Peyer's patch (tissue), 4 donors: Measurements from ENCODE around the gene ATG4B. TPM values are rescaled to one million over a fixed set of nuclear protein-coding genes. Genes with fewer than 3 reads are reported as not detected.

Experiments used
- DNase-seq, 3 donors: peaks; one replicate each; pipeline ENCODE4 v3.0.0-alpha.2; 2017 to 2019
- H3K27ac ChIP-seq, 4 donors: fragments of 200-600 bp; sonication (generic); one replicate each; pipeline ENCODE4 v1.5.1; 2016 to 2019
- H3K27me3 ChIP-seq, 2 donors: fragments of 200-600 bp; sonication (generic); one replicate each; pipeline ENCODE4 v1.5.1; 2019
- H3K36me3 ChIP-seq, 3 donors: fragments of 200-600 bp; sonication (generic); one replicate each; pipeline ENCODE4 v1.5.1; 2016 to 2019
- H3K4me1 ChIP-seq, 4 donors: fragments of 200-600 bp; sonication (generic); one replicate each; pipeline ENCODE4 v1.5.1; 2016 to 2019
- H3K4me3 ChIP-seq, 4 donors: fragments of 200-600 bp; sonication (generic); 1 replicate in 3 of 4; 2 replicates in 1 of 4; pipeline ENCODE4 v1.5.1; 2016 to 2019; ENCODE audit warnings: mild to moderate bottlenecking in 1 of 4
- H3K9me3 ChIP-seq, 4 donors: fragments of 200-600 bp; sonication (generic); one replicate each; pipeline ENCODE4 v1.5.1; 2016 to 2019; ENCODE audit warnings: mild to moderate bottlenecking in 1 of 4
- CTCF ChIP-seq, 6 experiments: fragments of 450-650 bp in 4 of 6; fragments of 200-600 bp in 2 of 6; sonication (generic) in 1 of 6; IDR thresholded peaks; one replicate each; pipeline ENCODE4 v1.5.1; 2017 to 2019; ENCODE audit warnings: antibody characterized with exemption in 6 of 6, mild to moderate bottlenecking in 3 of 6, moderate library complexity in 1 of 6
- POLR2A ChIP-seq, 2 donors: fragments of 450-650 bp; IDR thresholded peaks; one replicate each; pipeline ENCODE4 v1.5.1; 2017; ENCODE audit warnings: antibody characterized with exemption in 2 of 2, mild to moderate bottlenecking in 2 of 2, moderate library complexity in 2 of 2
- total RNA-seq, 4 donors: library from RNA; depleted of rRNA; stranded (reverse); fragments of >200 nt; gene quantifications; one replicate each; pipeline ENCODE4 v1.1.0, GENCODE V29; 2016

Gene ATG4B
- total RNA-seq, 4 donors from 2014 or later, result 133 to 272 (median 259) TPM

DNA sequence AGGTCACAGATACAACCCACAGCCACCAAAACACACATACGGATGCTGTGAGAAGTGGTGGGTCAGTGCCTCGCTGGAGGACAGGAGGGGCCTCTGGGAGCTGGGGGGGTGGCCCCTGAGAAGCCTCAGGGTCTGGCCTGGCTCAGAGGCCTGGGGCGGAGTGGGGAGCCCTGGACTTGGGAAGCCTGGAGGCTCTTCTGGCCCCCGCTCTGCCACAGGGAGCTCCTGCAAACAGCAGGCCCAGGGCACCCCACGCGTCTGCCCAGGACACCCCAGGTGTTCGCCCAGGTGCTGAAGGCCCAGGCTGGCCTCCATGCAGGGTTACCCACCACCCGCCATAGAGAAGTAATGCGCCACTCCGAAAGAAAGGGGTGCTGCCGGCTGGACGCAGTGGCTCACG lies 26.4 kb upstream of the ATG4B start:
- TF ChIP-seq CTCF (IDR thresholded peaks at IDR 0.05) (no peak), POLR2A (IDR thresholded peaks at IDR 0.05) (no peak)
- Histone ChIP-seq H3K27ac (no peak overlapping the region), H3K36me3 (peaks cover 0 to 12% (median 0%) of the 10 kb centered on the region in 3 donors), H3K27me3 (no peaks in the 10 kb centered on the region), H3K4me3 (peak overlapping the region in 1 of 4 donors; percentile 61), H3K9me3 (no peaks in the 10 kb centered on the region), H3K4me1 (peaks cover 0 to 38% (median 8%) of the 10 kb centered on the region in 4 donors)
- DNase-seq, result no peak

DNA sequence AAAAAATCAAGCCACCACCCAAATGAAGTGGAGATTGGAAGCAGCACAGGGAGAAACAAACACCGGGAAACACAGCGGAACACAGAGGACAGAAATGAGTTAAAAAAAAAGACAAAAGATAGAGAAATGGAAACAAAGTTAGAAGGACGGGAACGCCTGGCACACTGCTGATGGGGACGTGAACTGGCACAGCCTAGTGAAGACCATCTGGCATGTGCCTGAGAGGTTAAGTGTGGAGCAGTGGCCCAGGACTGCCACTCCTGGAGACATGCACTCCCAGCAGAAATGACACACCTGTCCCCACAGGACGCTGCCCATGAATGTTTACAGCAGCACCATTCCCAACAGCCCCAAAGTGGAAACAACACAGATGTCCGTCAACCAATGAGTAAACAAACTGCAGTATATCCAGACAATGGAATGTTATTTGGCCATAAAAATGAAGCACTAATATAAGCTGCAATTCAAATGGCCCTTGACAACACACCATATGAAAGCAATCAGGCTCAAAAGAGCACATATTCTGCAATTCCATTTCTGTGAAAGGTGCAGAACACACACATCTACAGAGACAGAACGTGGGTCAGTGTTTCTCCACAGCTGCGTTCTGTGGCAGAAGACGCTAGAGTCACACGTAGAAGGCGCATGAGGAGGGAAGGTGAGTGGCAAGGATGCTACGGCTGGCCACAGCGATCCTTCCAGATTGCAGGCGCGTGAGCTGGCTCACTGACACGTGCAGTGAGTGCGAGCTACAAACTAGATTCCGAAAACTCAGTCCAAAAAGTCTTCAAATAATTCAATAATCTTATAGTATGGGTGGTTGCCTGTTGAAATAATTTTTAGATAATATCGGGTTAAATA lies 25.1 kb upstream of the ATG4B start:
- Histone ChIP-seq H3K9me3 (no peaks in the 10 kb centered on the region), H3K4me1 (peaks cover 0 to 38% (median 8%) of the 10 kb centered on the region in 4 donors)
- TF ChIP-seq POLR2A (IDR thresholded peaks at IDR 0.05) (no peak), CTCF (IDR thresholded peaks at IDR 0.05) (no peak)

GRCh38 chr2:241613017-241613780 lies 24.3 kb upstream of the ATG4B start:
- H3K27ac ChIP-seq, result no peak overlapping the region
- DNase-seq, result no peak
- no peaks in the 10 kb centered on the region for H3K9me3 ChIP-seq
- H3K4me1 ChIP-seq, result peaks cover 0 to 38% (median 8%) of the 10 kb centered on the region in 4 donors
- no peaks in the 10 kb centered on the region for H3K27me3 ChIP-seq
- H3K36me3 ChIP-seq, result no peaks in the 10 kb centered on the region
- H3K4me3 ChIP-seq, result no peak overlapping the region
- TF ChIP-seq POLR2A (IDR thresholded peaks at IDR 0.05), result no peak
- no peak for TF ChIP-seq CTCF (IDR thresholded peaks at IDR 0.05)

More for the DNA sequence above, 25.1 kb upstream of the ATG4B start:
- H3K27me3 ChIP-seq, result no peaks in the 10 kb centered on the region
- no peak for DNase-seq
- H3K27ac ChIP-seq, result no peak overlapping the region
- H3K4me3 ChIP-seq, result no peak overlapping the region
- H3K36me3 ChIP-seq, result no peaks in the 10 kb centered on the region

- Histone ChIP-seq H3K4me3 (no peak overlapping the region), H3K27ac (no peak overlapping the region), H3K36me3 (peaks cover 0 to 4% (median 0%) of the 10 kb centered on the region in 3 donors), H3K4me1 (peaks cover 0 to 25% (median 3%) of the 10 kb centered on the region in 4 donors), H3K27me3 (no peaks in the 10 kb centered on the region), H3K9me3 (no peaks in the 10 kb centered on the region)
- no peak for DNase-seq
- no peak for TF ChIP-seq CTCF (IDR thresholded peaks at IDR 0.05)
- TF ChIP-seq POLR2A (IDR thresholded peaks at IDR 0.05), result no peak
Observed at GRCh38 chr2:241615041-241615440, 22.5 kb upstream of the ATG4B start.

- Histone ChIP-seq H3K4me3 (no peak overlapping the region), H3K9me3 (no peaks in the 10 kb centered on the region), H3K27ac (no peak overlapping the region), H3K4me1 (peaks cover 0 to 21% (median under 1%) of the 10 kb centered on the region in 4 donors), H3K36me3 (peaks cover 0 to 4% (median 0%) of the 10 kb centered on the region in 3 donors), H3K27me3 (no peaks in the 10 kb centered on the region)
- DNase-seq, result no peak
- TF ChIP-seq CTCF (IDR thresholded peaks at IDR 0.05) (no peak), POLR2A (IDR thresholded peaks at IDR 0.05) (no peak)
Observed at GRCh38 chr2:241615522-241616052, 21.9 kb upstream of the ATG4B start.
